Trophoblast cell (in vitro differentiated cells and primary cell): ENCODE measurements around the gene PEX7.

Experiments used
- DNase-seq, 2 donors: peaks; one replicate each; pipeline ENCODE4 v3.0.0-alpha.2; 2016
- H2AFZ ChIP-seq: 2 replicates; pipeline ENCODE4 v1.6.1; 2013; ENCODE audit warnings: low read length, moderate library complexity, mild to moderate bottlenecking; ENCODE audit not compliant: insufficient read depth, poor library complexity
- H2AK5ac ChIP-seq: 2 replicates; pipeline ENCODE4 v1.6.1; 2013; ENCODE audit warnings: mild to moderate bottlenecking, low read length
- H2BK120ac ChIP-seq: 2 replicates; pipeline ENCODE4 v1.6.1; 2013; ENCODE audit warnings: low read length, mild to moderate bottlenecking, moderate library complexity; ENCODE audit not compliant: insufficient read depth, poor library complexity
- H2BK12ac ChIP-seq: 2 replicates; pipeline ENCODE4 v1.6.1; 2013; ENCODE audit warnings: mild to moderate bottlenecking, low read length, moderate library complexity
- H2BK5ac ChIP-seq: 2 replicates; pipeline ENCODE4 v1.6.1; 2013; ENCODE audit warnings: low read length, low read depth, moderate library complexity, mild to moderate bottlenecking; ENCODE audit not compliant: poor library complexity
- H3K14ac ChIP-seq: 2 replicates; pipeline ENCODE4 v1.6.1; 2013; ENCODE audit warnings: mild to moderate bottlenecking, low read length
- H3K18ac ChIP-seq: 2 replicates; pipeline ENCODE4 v1.6.1; 2013; ENCODE audit warnings: mild to moderate bottlenecking, low read length
- H3K23ac ChIP-seq: 2 replicates; pipeline ENCODE4 v1.6.1; 2013; ENCODE audit warnings: low read length
- H3K27ac ChIP-seq: 2 replicates; pipeline ENCODE4 v1.5.1; 2013; ENCODE audit warnings: low read depth, mild to moderate bottlenecking, inconsistent platforms, low read length, moderate library complexity
- H3K27me3 ChIP-seq: 2 replicates; pipeline ENCODE4 v1.6.1; 2013; ENCODE audit warnings: inconsistent platforms, mild to moderate bottlenecking, low read length, moderate library complexity; ENCODE audit not compliant: insufficient read depth
- H3K36me3 ChIP-seq, 2 experiments: 1 replicate in 1 of 2; 2 replicates in 1 of 2; pipeline ENCODE4 v1.6.1; 2013; ENCODE audit warnings: low read length in 2 of 2, mild to moderate bottlenecking in 2 of 2, moderate library complexity in 1 of 2; ENCODE audit not compliant: insufficient read depth in 2 of 2, control insufficient read depth in 1 of 2
- H3K4ac ChIP-seq: 2 replicates; pipeline ENCODE4 v1.6.1; 2013; ENCODE audit warnings: low read depth, mild to moderate bottlenecking, low read length, moderate library complexity
- H3K4me1 ChIP-seq, 2 experiments: 1 replicate in 1 of 2; 2 replicates in 1 of 2; pipeline ENCODE4 v1.6.1; 2013; ENCODE audit warnings: low read length in 2 of 2, mild to moderate bottlenecking in 2 of 2, moderate library complexity in 1 of 2; ENCODE audit not compliant: insufficient read depth in 2 of 2, control insufficient read depth in 1 of 2
- H3K4me2 ChIP-seq: 2 replicates; pipeline ENCODE4 v1.6.1; 2013; ENCODE audit warnings: inconsistent platforms, mild to moderate bottlenecking, low read length, moderate library complexity
- H3K4me3 ChIP-seq: 2 replicates; pipeline ENCODE4 v1.5.1; 2013; ENCODE audit warnings: mild to moderate bottlenecking, low read depth, low read length, inconsistent platforms
- H3K79me1 ChIP-seq: one replicate; pipeline ENCODE4 v1.6.1; 2013; ENCODE audit warnings: low read length
- H3K79me2 ChIP-seq: 2 replicates; pipeline ENCODE4 v1.6.1; 2013; ENCODE audit warnings: low read length, mild to moderate bottlenecking; ENCODE audit not compliant: control insufficient read depth, insufficient read depth, poor library complexity
- H3K9ac ChIP-seq: 2 replicates; pipeline ENCODE4 v1.6.1; 2013; ENCODE audit warnings: mild to moderate bottlenecking, low read length
- H3K9me3 ChIP-seq: 2 replicates; pipeline ENCODE4 v1.6.1; 2013; ENCODE audit warnings: low read depth, mild to moderate bottlenecking, control low read depth, inconsistent platforms, low read length; ENCODE audit not compliant: insufficient read depth
- H4K12ac ChIP-seq: 2 replicates; pipeline ENCODE4 v1.6.1; 2013; ENCODE audit warnings: low read depth, mild to moderate bottlenecking, low read length, moderate library complexity
- H4K8ac ChIP-seq: 2 replicates; pipeline ENCODE4 v1.6.1; 2013; ENCODE audit warnings: low read depth, mild to moderate bottlenecking, low read length, moderate library complexity
- H4K91ac ChIP-seq: one replicate; pipeline ENCODE4 v1.6.1; 2013; ENCODE audit warnings: low read depth, mild to moderate bottlenecking, low read length, moderate library complexity
- WGBS: extraction: QIAGEN DNeasy Blood & Tissue Kit; methylation state at CpG from one replicate; pipeline ENCODE4 v1.1.7; 2013; ENCODE audit warnings: missing lambda C conversion rate; ENCODE audit not compliant: insufficient read length, insufficient coverage; ENCODE audit errors: extremely low coverage; 5-methylcytosine and 5-hydroxymethylcytosine counted together

Gene PEX7

DNA sequence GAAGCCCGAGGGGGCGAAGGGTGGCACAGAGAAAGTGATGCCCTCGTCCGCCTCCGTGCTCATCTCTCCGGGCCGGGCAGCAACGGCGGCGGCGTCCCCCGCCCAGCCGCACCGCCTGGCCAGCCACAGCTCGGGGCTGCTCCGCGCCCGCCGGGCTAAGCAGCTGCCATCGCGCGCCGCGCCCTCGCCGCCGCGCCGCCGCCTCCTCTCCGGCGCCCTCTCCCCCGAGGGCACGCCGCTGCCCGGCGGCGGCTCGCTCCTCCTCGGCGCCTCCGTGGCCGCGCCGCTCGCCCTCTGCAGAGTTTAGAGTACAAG lies 30.3 kb upstream of the PEX7 start:
- H2BK120ac ChIP-seq = no peak overlapping the region
- H3K18ac ChIP-seq = peak overlapping the region; percentile 4
- H3K79me1 ChIP-seq = peaks cover 4% of the 10 kb centered on the region
- no peaks in the 10 kb centered on the region for H3K9me3 ChIP-seq
- H4K12ac ChIP-seq = no peak overlapping the region
- peaks cover 0 to 7% of the 10 kb centered on the region in 2 experiments for H3K4me1 ChIP-seq
- H2AK5ac ChIP-seq = no peak overlapping the region
- no peak overlapping the region for H3K27ac ChIP-seq
- no CpG with 5 or more reads among the region's 46 CpGs for WGBS
- H3K23ac ChIP-seq = no peak overlapping the region
- no peaks in the 10 kb centered on the region for H3K36me3 ChIP-seq
- peaks cover 3% of the 10 kb centered on the region for H3K79me2 ChIP-seq
- peak overlapping the region; percentile 80 for H3K4me3 ChIP-seq
- no peak for DNase-seq
- peak overlapping the region; percentile 23 for H3K9ac ChIP-seq
- H2BK12ac ChIP-seq = no peak overlapping the region
- peak overlapping the region; percentile 68 for H3K4me2 ChIP-seq
- peak overlapping the region; percentile 56 for H2AFZ ChIP-seq
- H4K91ac ChIP-seq = peak overlapping the region; percentile 69
- peak overlapping the region; percentile 42 for H3K14ac ChIP-seq
- H2BK5ac ChIP-seq = no peak overlapping the region
- no peak overlapping the region for H3K4ac ChIP-seq
- peak overlapping the region; percentile 11 for H4K8ac ChIP-seq
- H3K27me3 ChIP-seq = no peaks in the 10 kb centered on the region

- peaks cover 4% of the 10 kb centered on the region for H3K79me1 ChIP-seq
- WGBS = no CpG with 5 or more reads among the region's 89 CpGs
- peak within 1 kb of the TSS; percentile 75 for H4K8ac ChIP-seq
- peak within 1 kb of the TSS; percentile 55 for H4K12ac ChIP-seq
- peak within 1 kb of the TSS; percentile 80 for H3K4me3 ChIP-seq
- H2AFZ ChIP-seq = peak within 1 kb of the TSS; percentile 56
- H2AK5ac ChIP-seq = no peak within 1 kb of the TSS
- no peaks in the 10 kb centered on the region for H3K27me3 ChIP-seq
- H3K14ac ChIP-seq = peak within 1 kb of the TSS; percentile 88
- peak within 1 kb of the TSS; percentile 55 for H2BK12ac ChIP-seq
- peak within 1 kb of the TSS; percentile 68 for H3K4me2 ChIP-seq
- no peaks in the 10 kb centered on the region for H3K9me3 ChIP-seq
- H3K27ac ChIP-seq = no peak within 1 kb of the TSS
- peak within 1 kb of the TSS; percentile 53 for H3K18ac ChIP-seq
- H4K91ac ChIP-seq = peak within 1 kb of the TSS; percentile 69
- H3K4me1 ChIP-seq = peaks cover 0 to 7% of the 10 kb centered on the region in 2 experiments
- peak within 1 kb of the TSS; percentile 63 for H2BK5ac ChIP-seq
- peak within 1 kb of the TSS; percentile 6 for H3K4ac ChIP-seq
- no peak within 1 kb of the TSS for H3K23ac ChIP-seq
- peak; percentile 86 to 94 for DNase-seq
- H3K36me3 ChIP-seq = no peaks in the 10 kb centered on the region
- H3K9ac ChIP-seq = peak within 1 kb of the TSS; percentile 28
- H3K79me2 ChIP-seq = peaks cover 3% of the 10 kb centered on the region
- H2BK120ac ChIP-seq = peak within 1 kb of the TSS; percentile 60
Measured at GRCh38 chr6:136792410-136793262, 29.8 kb upstream of the PEX7 start, which contains the start of gene MAP3K5. Gene MAP3K5 (minus strand): TSS chr6:136792477. CDS start chr6:136792157, 320 bp downstream.

DNA sequence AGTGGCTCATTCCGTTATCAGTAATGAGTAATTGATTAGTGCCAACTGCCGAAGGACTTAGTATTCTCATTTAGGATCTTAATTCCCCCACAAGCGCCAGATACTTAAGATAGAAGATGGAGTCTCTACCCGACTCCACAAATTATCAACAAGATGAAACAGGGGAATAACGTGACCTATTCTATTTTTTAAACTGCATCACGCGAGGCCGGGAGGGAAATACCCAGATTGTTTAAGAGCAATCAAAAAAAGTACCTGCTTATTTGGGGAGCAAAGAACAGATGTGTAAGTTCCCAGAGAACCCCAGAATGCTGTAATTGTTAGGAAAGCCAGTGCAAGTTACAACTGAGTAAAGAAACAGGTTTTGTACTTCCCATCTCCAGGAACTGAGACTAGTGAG lies 29.0 kb upstream of the PEX7 start:
- H3K27me3 ChIP-seq = no peaks in the 10 kb centered on the region
- H3K18ac ChIP-seq = no peak overlapping the region
- H3K23ac ChIP-seq = no peak overlapping the region
- peak in 1 of 2 donors; percentile 12 for DNase-seq
- no peak overlapping the region for H3K4ac ChIP-seq
- no peaks in the 10 kb centered on the region for H3K36me3 ChIP-seq
- no peak overlapping the region for H4K91ac ChIP-seq
- peaks cover 0 to 7% of the 10 kb centered on the region in 2 experiments for H3K4me1 ChIP-seq
- H3K79me2 ChIP-seq = peaks cover 3% of the 10 kb centered on the region
- H3K4me3 ChIP-seq = no peak overlapping the region
- no peak overlapping the region for H2AFZ ChIP-seq
- no peak overlapping the region for H3K9ac ChIP-seq
- no peak overlapping the region for H2BK5ac ChIP-seq
- H3K4me2 ChIP-seq = peak overlapping the region; percentile 68
- H2BK120ac ChIP-seq = no peak overlapping the region
- no peak overlapping the region for H3K27ac ChIP-seq
- WGBS = no CpG with 5 or more reads among the region's 8 CpGs
- H3K9me3 ChIP-seq = no peaks in the 10 kb centered on the region
- H2AK5ac ChIP-seq = no peak overlapping the region
- no peak overlapping the region for H4K8ac ChIP-seq
- no peak overlapping the region for H4K12ac ChIP-seq
- H3K14ac ChIP-seq = no peak overlapping the region
- H2BK12ac ChIP-seq = no peak overlapping the region
- peaks cover 4% of the 10 kb centered on the region for H3K79me1 ChIP-seq

GRCh38 chr6:136795386-136795785 lies 27.0 kb upstream of the PEX7 start:
- H3K4me1 ChIP-seq = peaks cover 0 to 7% of the 10 kb centered on the region in 2 experiments
- H2AK5ac ChIP-seq = no peak overlapping the region
- H3K79me1 ChIP-seq = peaks cover 4% of the 10 kb centered on the region
- H2BK5ac ChIP-seq = no peak overlapping the region
- H2AFZ ChIP-seq = no peak overlapping the region
- H3K36me3 ChIP-seq = no peaks in the 10 kb centered on the region
- H3K9ac ChIP-seq = no peak overlapping the region
- no peaks in the 10 kb centered on the region for H3K27me3 ChIP-seq
- no CpG with 5 or more reads among the region's 2 CpGs for WGBS
- no peak overlapping the region for H3K4me2 ChIP-seq
- H3K79me2 ChIP-seq = peaks cover 3% of the 10 kb centered on the region
- no peaks in the 10 kb centered on the region for H3K9me3 ChIP-seq
- H2BK12ac ChIP-seq = no peak overlapping the region
- H3K14ac ChIP-seq = no peak overlapping the region
- no peak for DNase-seq
- no peak overlapping the region for H3K4me3 ChIP-seq
- no peak overlapping the region for H4K12ac ChIP-seq
- H2BK120ac ChIP-seq = no peak overlapping the region
- H4K8ac ChIP-seq = no peak overlapping the region
- H3K18ac ChIP-seq = no peak overlapping the region
- H3K27ac ChIP-seq = no peak overlapping the region
- H3K23ac ChIP-seq = no peak overlapping the region
- no peak overlapping the region for H3K4ac ChIP-seq
- no peak overlapping the region for H4K91ac ChIP-seq
